ENCODE measurements around the gene TAOK2. TPM values are rescaled to one million over a fixed set of nuclear protein-coding genes. Genes with fewer than 3 reads are reported as not detected.

Gene TAOK2
- total and polyA plus RNA-seq, 2 of the 13 experiments (the other 11 are each of a cell fraction or from before 2014, with no cell fraction given), result 17.4 to 43.2 TPM

GRCh38 chr16:29961479-29962343, 12.0 kb upstream of the TAOK2 start, which contains the start of gene TMEM219 (continued):
- TF ChIP-seq, protein P1, sequence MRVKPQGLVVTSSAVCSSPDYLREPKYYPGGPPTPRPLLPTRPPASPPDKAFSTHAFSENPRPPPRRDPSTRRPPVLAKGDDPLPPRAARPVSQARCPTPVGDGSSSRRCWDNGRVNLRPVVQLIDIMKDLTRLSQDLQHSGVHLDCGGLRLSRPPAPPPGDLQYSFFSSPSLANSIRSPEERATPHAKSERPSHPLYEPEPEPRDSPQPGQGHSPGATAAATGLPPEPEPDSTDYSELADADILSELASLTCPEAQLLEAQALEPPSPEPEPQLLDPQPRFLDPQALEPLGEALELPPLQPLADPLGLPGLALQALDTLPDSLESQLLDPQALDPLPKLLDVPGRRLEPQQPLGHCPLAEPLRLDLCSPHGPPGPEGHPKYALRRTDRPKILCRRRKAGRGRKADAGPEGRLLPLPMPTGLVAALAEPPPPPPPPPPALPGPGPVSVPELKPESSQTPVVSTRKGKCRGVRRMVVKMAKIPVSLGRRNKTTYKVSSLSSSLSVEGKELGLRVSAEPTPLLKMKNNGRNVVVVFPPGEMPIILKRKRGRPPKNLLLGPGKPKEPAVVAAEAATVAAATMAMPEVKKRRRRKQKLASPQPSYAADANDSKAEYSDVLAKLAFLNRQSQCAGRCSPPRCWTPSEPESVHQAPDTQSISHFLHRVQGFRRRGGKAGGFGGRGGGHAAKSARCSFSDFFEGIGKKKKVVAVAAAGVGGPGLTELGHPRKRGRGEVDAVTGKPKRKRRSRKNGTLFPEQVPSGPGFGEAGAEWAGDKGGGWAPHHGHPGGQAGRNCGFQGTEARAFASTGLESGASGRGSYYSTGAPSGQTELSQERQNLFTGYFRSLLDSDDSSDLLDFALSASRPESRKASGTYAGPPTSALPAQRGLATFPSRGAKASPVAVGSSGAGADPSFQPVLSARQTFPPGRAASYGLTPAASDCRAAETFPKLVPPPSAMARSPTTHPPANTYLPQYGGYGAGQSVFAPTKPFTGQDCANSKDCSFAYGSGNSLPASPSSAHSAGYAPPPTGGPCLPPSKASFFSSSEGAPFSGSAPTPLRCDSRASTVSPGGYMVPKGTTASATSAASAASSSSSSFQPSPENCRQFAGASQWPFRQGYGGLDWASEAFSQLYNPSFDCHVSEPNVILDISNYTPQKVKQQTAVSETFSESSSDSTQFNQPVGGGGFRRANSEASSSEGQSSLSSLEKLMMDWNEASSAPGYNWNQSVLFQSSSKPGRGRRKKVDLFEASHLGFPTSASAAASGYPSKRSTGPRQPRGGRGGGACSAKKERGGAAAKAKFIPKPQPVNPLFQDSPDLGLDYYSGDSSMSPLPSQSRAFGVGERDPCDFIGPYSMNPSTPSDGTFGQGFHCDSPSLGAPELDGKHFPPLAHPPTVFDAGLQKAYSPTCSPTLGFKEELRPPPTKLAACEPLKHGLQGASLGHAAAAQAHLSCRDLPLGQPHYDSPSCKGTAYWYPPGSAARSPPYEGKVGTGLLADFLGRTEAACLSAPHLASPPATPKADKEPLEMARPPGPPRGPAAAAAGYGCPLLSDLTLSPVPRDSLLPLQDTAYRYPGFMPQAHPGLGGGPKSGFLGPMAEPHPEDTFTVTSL (CRISPR knock-in tag; IDR thresholded peaks at IDR 0.05; ENCODE audit: borderline replicate concordance), result no peak
- TF ChIP-seq ATF5 (CRISPR knock-in tag; IDR thresholded peaks at IDR 0.05; ENCODE audit: low read depth), result no peak
- TF ChIP-seq, protein P2, sequence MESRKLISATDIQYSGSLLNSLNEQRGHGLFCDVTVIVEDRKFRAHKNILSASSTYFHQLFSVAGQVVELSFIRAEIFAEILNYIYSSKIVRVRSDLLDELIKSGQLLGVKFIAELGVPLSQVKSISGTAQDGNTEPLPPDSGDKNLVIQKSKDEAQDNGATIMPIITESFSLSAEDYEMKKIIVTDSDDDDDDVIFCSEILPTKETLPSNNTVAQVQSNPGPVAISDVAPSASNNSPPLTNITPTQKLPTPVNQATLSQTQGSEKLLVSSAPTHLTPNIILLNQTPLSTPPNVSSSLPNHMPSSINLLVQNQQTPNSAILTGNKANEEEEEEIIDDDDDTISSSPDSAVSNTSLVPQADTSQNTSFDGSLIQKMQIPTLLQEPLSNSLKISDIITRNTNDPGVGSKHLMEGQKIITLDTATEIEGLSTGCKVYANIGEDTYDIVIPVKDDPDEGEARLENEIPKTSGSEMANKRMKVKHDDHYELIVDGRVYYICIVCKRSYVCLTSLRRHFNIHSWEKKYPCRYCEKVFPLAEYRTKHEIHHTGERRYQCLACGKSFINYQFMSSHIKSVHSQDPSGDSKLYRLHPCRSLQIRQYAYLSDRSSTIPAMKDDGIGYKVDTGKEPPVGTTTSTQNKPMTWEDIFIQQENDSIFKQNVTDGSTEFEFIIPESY (CRISPR knock-in tag; IDR thresholded peaks at IDR 0.05), result no peak
- TF ChIP-seq SNAPC5 (CRISPR knock-in tag; IDR thresholded peaks at IDR 0.05; ENCODE audit: borderline replicate concordance), result peak; percentile 86
- no peak; the same call in 1 of the 2 replicates for TF ChIP-seq AKAP8 (CRISPR knock-in tag; IDR thresholded peaks at IDR 0.05)
- no peak for TF ChIP-seq ZNF367 (CRISPR knock-in tag; IDR thresholded peaks at IDR 0.05; ENCODE audit: borderline replicate concordance)
- TF ChIP-seq MEF2D (CRISPR knock-in tag; IDR thresholded peaks at IDR 0.05), result peak; percentile 12; the same call in 1 of the 2 replicates
- TF ChIP-seq, protein P3, sequence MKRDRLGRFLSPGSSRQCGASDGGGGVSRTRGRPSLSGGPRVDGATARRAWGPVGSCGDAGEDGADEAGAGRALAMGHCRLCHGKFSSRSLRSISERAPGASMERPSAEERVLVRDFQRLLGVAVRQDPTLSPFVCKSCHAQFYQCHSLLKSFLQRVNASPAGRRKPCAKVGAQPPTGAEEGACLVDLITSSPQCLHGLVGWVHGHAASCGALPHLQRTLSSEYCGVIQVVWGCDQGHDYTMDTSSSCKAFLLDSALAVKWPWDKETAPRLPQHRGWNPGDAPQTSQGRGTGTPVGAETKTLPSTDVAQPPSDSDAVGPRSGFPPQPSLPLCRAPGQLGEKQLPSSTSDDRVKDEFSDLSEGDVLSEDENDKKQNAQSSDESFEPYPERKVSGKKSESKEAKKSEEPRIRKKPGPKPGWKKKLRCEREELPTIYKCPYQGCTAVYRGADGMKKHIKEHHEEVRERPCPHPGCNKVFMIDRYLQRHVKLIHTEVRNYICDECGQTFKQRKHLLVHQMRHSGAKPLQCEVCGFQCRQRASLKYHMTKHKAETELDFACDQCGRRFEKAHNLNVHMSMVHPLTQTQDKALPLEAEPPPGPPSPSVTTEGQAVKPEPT (CRISPR knock-in tag; IDR thresholded peaks at IDR 0.05; ENCODE audit: low read depth), result no peak
- TF ChIP-seq ATF3 (CRISPR knock-in tag; IDR thresholded peaks at IDR 0.05), result no peak
- no peak for TF ChIP-seq ZNF780A (CRISPR knock-in tag; IDR thresholded peaks at IDR 0.05)
- TF ChIP-seq MTF2 (CRISPR knock-in tag; IDR thresholded peaks at IDR 0.05; ENCODE audit: borderline replicate concordance), result peak; percentile 72; the same call in 1 of the 2 replicates
- peak; percentile 18; the same call in 1 of the 2 replicates for TF ChIP-seq ZNF510 (CRISPR knock-in tag; IDR thresholded peaks at IDR 0.05; ENCODE audit: low read depth)
- no peak; the same call in 1 of the 2 replicates for TF ChIP-seq ZBTB20 (CRISPR knock-in tag; IDR thresholded peaks at IDR 0.05; ENCODE audit: borderline replicate concordance, low read depth)
- TF ChIP-seq WIZ (CRISPR knock-in tag; IDR thresholded peaks at IDR 0.05), result 0 out of 2 replicates have a peak, but pooled peaks have one; percentile 53
- no peak for TF ChIP-seq ATF2 (CRISPR knock-in tag; IDR thresholded peaks at IDR 0.05)

All from HepG2 (cell line).